GM18499 (cell line): ENCODE measurements around the gene UGT1A4.

Experiments used
- ATAC-seq: cut with Tn5 transposase; IDR thresholded peaks from one replicate; pipeline ENCODE4 v1.9.1; 2021; ENCODE audit warnings: moderate number of reproducible peaks; ENCODE audit not compliant: insufficient read depth, unreplicated experiment

The UGT1A4 gene

GRCh38 chr2:233779722-233780121, 61.2 kb downstream of the UGT1A4 start:
- ATAC-seq: no peak

DNA sequence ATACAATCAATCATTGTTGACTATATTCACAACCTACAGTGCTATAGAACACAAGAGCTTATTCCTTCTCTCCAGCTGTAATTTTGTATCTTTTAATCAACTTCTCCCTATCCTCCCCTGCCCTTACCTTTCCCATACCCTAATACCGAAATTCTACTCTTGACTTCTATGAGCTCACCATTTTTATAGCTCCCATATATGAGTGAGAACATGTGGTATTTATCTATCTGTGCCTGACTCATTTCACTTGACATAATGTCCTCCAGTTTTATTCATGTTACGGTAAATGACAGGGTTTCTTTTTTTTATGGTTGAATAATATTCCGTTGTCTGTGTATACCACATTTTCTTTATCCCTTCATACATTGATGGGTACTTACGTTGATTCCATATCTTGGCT, 62.2 kb downstream of the UGT1A4 start:
- no peak for ATAC-seq

- no peak for ATAC-seq
These were observed 71.0 kb downstream of the UGT1A4 start for GRCh38 chr2:233789554-233789953.

- ATAC-seq: no peak
These were observed 72.8 kb downstream of the UGT1A4 start for GRCh38 chr2:233791151-233791882.

DNA sequence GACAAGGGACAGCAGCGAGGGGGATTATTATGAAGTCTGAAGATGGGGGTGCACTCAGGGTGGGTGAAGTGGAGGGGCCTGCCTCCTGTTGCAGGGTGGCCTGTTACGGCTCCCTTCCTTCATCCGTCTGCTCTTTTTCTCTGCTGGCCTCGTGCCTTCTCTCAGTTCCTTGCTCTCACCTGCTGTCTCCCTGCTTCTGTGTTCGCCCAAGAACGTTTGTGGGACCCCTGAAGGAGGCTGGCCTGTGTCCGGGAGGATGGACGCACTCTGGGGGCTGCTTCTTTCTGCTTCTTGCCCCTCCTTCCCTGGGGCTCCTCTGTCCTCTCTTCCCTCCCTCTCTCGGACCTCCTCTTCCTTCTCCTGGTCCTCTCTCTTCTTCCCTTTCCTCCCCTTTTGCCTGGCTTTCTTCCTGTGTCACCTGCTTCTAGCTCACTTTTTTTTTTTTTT, 73.4 kb downstream of the UGT1A4 start:
- ATAC-seq: no peak

DNA sequence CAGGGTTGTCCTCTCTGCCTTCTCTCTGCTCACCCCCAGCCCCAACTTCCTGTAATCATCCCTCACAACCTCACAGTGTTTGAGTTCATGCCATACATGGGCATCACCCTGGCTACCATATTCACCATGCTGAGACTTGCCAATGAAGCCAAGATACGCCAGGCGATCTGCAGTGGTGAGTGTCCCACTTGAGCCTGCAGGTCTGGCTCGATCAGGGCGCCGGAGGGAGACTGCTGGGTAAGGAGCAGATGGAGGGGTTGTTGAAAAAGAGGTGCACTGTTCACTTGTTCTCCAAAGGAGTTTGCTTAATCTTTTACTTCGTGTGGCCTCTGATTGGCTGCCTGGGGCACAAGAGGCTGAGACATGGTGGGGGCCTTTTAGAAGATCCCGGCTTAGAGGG, 74.2 kb downstream of the UGT1A4 start:
- no peak for ATAC-seq

- no peak for ATAC-seq
These were observed 75.1 kb downstream of the UGT1A4 start for GRCh38 chr2:233793465-233794127.

DNA sequence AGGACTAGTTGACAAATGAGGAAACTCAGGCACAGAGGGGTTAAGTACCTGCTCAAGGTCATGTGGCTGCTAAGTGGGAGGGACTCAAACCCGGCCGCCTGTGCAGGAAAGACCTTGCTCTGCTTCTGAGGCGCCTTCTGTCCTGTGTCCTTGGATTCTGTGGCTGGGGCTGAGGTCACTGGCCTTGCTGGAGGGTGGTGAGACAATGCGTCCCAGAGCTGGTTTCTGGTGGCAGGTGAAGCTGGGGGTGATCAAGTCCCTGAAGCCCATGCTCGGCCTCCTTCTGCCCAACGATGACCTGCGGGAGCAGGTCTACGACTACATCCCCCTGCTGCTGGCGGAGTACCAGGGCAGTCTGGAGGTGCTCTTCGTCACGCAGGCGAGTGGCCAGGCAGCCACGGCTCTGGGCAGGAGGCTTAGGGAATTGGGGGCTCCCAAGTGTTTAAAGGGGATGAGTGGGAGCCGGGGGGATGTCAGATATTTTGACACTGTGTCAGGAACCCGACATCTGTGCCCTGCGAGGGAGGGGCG, 75.7 kb downstream of the UGT1A4 start:
- ATAC-seq: no peak

DNA sequence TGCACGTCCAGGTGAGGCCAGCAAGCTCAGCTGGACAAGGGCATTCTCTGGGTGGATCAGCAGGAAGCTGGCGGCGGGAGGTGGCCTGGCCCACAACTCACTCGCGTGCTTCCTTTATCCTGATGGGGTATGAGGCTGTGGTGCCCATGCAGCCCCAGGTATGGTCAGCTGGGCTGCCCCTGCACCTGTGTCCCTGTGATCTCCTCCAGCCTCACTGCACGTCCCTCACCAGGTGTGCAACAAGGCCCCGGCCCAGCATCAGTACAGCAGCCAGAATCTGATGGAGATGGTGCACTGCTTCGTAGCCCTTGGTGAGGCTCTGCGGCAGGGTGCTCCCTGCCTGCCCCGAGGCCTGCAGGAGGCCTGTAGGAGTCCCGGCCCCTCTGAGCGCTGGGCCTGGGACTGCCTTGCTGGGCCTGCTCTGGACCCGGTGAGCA, 77.2 kb downstream of the UGT1A4 start:
- no peak for ATAC-seq

DNA sequence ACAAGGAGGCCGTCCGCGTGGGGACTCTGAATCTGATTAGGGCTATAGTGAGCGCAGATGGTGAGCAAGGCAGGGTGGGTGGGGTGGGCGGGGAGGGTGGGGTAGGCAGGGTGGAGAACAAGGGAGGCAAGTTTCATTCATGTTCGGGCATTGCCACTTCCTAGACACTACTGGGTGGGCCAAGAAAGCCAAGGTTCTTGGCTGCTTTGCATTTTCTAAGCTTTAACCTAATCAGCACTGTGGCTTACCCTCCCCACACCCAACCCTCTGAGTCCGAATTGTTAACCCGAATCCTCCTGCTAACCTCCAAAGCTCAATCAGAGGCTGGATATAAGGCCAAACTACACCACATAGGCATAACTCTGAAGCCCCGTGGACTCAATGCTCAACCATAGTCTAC, 77.7 kb downstream of the UGT1A4 start:
- ATAC-seq: no peak

DNA sequence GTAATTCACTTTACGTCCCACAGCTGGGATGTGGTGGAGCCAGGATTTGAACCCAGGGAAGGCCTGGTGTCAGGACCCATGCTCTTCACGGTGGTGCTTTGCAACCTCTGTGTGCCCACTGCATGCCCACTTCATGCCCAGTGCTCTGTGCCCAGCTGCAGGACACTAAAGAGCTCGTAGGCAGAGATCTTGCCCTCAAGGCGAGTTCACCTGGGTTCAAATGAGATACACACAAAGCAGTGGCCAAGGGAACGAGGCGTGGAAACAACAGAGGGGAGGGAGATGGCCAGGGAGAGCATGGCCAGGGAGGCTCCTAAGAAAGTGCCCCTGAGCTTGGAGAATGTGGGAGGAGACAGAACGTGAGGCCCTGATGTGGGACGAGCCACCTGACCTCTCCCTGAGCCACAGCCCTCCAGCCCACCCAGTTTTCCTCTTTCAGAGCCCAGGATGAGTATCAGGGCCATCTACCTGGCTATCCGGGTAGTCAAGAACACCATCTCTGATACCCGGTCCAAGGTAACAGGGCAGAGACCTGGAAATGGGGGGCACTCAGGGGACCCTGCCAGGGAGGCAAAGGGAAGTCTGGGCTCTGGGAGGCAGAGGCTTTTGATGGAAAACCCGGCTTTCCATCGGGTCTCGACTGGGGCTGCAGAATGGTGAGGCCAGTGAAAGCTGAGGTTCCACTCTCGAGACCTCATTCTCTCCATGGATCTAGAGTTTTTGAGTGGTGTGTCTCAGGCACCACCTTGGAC, 80.0 kb downstream of the UGT1A4 start:
- ATAC-seq: no peak

GRCh38 chr2:233799087-233799665, 80.6 kb downstream of the UGT1A4 start:
- ATAC-seq: no peak

DNA sequence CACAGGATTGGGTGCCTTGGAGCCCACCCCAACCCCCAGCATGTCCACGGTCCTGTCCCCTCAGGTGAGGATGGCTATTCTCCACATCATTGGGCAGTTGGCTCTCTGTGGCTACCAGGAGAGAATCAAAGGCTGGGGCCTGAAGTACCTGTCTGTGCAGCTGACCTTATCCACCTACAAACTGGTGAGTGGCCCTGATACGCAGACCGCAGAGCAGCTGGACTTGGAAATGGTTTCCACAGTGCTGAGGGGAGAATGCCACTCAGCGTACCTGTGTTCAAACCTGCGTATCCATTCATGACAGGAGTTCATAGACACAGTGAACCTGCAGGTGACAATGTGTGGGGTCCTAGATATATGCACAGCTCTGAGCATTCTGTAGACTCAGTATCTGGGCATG, 81.2 kb downstream of the UGT1A4 start:
- ATAC-seq: no peak

GRCh38 chr2:233800208-233800607, 81.7 kb downstream of the UGT1A4 start:
- ATAC-seq: no peak

DNA sequence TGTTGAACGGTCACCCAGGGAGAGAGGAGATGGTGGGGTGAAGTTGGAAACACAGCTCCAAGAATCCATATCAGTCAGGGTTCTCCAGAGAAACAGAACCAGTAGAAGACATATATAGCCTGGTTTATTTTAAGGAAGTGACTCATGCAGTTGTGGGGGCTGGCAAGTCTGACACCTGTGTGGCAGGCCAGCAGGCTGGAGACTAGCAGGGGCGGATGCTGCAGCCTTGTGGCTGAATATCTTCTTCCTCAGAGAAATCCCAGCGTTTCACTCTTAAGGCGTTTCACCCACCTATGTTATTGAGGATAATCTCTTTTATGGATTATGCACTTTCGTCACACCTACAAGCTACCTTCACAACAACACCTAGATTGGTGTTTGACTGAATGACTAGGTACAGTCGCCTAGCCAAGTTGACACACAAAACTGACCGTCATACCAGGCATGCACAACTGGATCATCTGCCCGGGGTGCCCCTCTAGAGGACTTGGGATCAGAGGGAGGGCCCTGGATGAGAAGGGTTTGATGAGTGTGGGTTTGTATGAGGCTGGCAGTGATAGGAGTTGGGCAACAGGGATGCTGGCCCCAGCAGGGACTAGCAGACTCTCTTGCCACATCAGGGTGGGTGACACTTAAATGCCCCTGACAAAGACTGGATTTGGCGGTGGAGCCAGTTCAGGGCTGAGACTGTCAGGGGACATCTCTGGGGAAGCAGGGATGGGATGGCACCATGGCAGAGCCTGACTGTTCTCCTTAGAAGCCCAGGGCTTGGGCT, 83.0 kb downstream of the UGT1A4 start:
- no peak for ATAC-seq

GRCh38 chr2:233802132-233802815, 83.7 kb downstream of the UGT1A4 start:
- no peak for ATAC-seq

DNA sequence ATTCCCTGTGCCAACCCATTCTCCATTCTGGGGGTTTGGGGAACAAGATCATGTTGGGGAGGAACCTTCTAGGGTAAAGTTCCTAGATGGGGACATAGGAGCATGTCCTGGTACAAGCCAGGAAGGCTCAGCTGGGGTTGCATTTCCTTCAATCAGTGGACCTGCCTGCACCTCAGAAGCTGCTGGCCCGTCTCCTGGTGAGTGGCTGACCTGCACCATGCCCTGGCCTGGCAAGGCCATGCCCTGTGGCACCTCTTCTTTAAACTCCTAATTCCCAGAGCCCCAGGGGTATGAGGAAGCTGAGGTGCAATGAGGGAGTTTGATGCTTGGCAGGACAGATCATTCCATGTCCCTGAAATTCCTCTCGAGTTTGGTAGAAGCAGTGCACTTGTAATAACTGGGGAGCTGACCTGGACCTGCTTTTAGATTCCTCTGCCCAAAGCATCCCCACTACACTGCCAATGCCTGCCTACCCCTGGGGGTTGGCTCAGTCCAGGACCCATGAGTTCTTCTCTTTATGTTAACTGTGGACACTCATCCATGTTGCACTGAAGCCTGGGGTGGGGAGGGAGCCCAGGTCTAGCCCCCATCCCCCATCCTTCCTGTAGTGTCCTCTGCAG, 84.9 kb downstream of the UGT1A4 start:
- ATAC-seq: no peak

DNA sequence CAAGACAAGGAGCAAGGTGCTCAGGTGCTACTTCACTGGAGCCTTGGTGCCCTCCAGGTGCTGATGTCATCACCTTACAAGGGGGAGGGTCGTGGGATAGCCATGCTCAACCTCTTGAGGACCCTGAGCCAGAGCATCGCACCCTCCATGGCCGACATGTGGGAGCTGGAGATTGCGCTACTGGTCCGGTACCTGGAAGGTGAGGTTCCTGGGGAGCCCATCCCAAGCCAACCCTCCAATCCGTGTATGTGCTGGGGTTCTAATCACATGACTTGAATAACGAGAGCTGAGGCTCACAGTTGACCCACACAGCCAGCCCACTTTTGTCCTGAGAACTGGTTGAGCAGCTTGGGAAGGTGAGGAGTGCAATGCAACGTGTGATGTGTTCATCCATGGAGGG, 85.5 kb downstream of the UGT1A4 start:
- ATAC-seq: no peak
